ENCODE results near the gene OR9Q1.
"Not testable (repeated sequence)": the region's sequence is repeated elsewhere in the genome, so short reads cannot be mapped to it uniquely, and the experiment has no call there.

OR9Q1 gene

DNA sequence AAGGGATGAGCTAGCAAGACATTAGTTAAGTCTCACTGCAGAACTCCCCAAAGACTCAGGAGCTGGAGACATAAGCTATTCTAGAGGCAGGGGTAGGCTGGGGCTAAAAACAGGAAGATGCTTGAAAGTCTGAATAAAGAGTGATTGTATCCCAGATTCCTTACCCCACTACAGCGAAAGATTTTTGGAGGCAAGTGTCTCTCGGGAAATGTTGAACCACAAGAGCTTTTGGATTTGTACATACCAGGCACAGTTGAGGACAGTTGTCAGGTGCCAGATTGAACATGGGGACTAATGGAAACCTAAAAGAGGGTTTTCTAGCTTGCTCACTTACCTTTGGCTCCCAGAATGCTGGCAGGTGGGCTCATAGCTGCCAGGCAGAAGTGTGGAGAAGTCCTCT lies 43.5 kb upstream of the OR9Q1 start:
- TF ChIP-seq CTCF (IDR thresholded peaks at IDR 0.05; ENCODE audit: insufficient read depth, low read depth, low read length, missing control alignments): no peak
- DNase-seq (ENCODE audit: low read depth): no peak
- no peak overlapping the region for H3K4me3 ChIP-seq (ENCODE audit: low read length)

DNA sequence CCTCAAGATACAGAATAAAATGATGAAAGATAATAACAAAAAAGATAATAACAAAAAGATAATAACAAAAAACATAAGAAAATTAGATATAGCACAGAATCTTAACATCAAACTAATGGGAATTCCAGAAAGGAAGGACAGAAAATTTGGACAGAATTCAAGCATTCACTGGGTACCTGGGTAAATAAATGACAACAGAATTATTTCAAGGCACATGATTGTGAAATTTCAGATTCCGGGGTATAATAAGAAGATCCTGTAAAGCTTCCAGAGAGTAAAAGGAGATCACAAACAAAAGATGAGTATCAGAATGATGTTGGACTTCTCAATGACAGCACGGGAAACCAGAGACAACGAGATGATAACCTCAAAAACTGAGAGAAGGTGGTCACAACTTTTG lies 42.1 kb upstream of the OR9Q1 start:
- TF ChIP-seq CTCF (IDR thresholded peaks at IDR 0.05; ENCODE audit: insufficient read depth, low read depth, low read length, missing control alignments): no peak
- no peak overlapping the region for H3K4me3 ChIP-seq (ENCODE audit: low read length)
- DNase-seq (ENCODE audit: low read depth): no peak

DNA sequence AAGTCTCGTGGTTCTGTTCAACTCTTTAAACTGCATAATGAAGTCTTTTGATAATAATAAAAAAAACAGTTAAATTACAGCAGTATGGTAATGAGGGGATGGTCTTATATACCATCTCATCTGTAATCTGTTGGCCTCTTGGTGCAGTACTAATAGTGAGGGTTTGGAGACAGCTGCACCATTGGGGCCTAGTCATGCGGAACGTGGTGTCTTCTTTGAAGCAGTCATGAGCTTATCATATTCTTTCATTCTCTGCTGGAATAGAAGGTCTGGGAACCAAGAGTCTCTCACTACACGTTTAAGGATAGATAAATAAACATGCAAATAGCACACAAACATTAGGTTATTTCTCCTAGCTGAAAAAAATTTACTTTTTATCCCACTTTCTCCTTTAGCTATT lies 40.9 kb upstream of the OR9Q1 start:
- no peak overlapping the region for H3K4me3 ChIP-seq (ENCODE audit: low read length)
- no peak for TF ChIP-seq CTCF (IDR thresholded peaks at IDR 0.05; ENCODE audit: insufficient read depth, low read depth, low read length, missing control alignments)
- no peak for DNase-seq (ENCODE audit: low read depth)

DNA sequence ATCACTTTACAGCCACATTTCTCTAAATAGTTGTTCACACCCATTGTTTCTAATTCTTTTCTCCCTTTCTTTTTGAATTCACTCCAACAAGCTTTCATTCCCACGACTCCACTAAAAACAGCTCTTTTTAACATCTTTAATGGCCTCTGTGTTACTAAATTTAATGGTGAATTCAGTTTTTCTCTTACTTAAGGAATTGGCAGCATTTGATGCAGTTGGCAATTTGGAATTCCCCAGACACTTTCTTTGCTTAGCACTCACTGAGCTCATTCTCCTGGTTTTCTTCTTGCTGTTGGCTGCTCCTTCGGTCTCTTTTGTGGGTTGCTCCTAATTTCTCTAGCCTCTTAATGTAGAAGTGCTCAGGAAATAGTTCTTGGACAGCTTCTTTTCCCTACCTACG lies 40.5 kb upstream of the OR9Q1 start:
- TF ChIP-seq CTCF (IDR thresholded peaks at IDR 0.05; ENCODE audit: insufficient read depth, low read depth, low read length, missing control alignments): no peak
- no peak for DNase-seq (ENCODE audit: low read depth)
- H3K4me3 ChIP-seq (ENCODE audit: low read length): no peak overlapping the region

GRCh38 chr11:57999523-57999922 lies 24.2 kb upstream of the OR9Q1 start:
- DNase-seq (ENCODE audit: low read depth); H3K4me3 ChIP-seq (ENCODE audit: low read length): not testable (repeated sequence)

DNA sequence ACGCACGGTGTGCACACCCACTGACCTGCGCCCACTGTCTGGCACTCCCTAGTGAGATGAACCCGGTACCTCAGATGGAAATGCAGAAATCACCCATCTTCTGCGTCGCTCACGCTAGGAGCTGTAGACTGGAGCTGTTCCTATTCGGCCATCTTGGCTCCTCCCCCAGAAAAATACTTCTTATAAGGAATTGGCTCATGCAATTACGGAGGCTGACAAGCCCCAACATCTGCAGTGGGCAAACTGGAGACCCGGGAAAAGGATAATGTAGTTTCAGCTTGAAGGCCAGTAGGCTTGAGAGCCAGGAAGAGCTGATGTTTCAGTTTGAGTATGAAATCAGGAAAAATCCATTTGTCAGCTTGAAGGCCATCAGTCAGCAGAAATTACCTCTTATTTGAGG lies 23.7 kb upstream of the OR9Q1 start:
- not testable (repeated sequence) for DNase-seq (ENCODE audit: low read depth); H3K4me3 ChIP-seq (ENCODE audit: low read length)

GRCh38 chr11:58000699-58001098 lies 23.0 kb upstream of the OR9Q1 start:
- TF ChIP-seq CTCF (IDR thresholded peaks at IDR 0.05; ENCODE audit: insufficient read depth, low read depth, low read length, missing control alignments): no peak
- DNase-seq (ENCODE audit: low read depth): no peak
- no peak overlapping the region for H3K4me3 ChIP-seq (ENCODE audit: low read length)

DNA sequence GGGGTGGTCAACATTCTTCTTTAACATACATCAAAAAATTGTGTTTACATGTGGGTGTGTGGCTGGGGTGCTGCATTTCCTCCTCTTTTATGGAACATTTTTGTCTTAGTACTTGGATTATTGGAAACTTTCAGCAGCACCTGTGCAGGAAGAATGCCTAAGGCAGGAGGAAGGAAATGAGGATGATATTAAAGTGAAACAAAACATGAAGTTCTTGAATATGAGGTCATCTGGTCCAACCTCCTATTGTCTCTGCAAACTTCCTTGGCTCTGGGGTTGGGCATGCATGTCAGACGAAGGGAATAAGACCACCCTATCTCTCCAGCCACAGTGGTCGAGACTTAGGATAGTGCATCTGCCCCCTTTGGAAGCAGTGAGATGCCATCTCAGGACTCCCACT lies 20.6 kb upstream of the OR9Q1 start:
- no peak overlapping the region for H3K4me3 ChIP-seq (ENCODE audit: low read length)
- TF ChIP-seq CTCF (IDR thresholded peaks at IDR 0.05; ENCODE audit: insufficient read depth, low read depth, low read length, missing control alignments): no peak
- no peak for DNase-seq (ENCODE audit: low read depth)

Data from epithelial cell of esophagus (primary cell).